Liver (tissue), 3 donors: ENCODE measurements around the gene GRK3.

Source experiments
- RXRA ChIP-seq, 2 donors: IDR thresholded peaks; 2 replicates each; pipeline ENCODE4 v1.6.1; 2017 to 2018; ENCODE audit warnings: antibody characterized with exemption in 2 of 2, mild to moderate bottlenecking in 1 of 2
- YY1 ChIP-seq: IDR thresholded peaks from 2 replicates; pipeline ENCODE4 v1.6.1; 2016; ENCODE audit warnings: antibody characterized with exemption, mild to moderate bottlenecking
- ZBTB33 ChIP-seq: IDR thresholded peaks from 2 replicates; pipeline ENCODE4 v1.6.1; 2016; ENCODE audit warnings: antibody characterized with exemption
- TF ChIP-seq, protein P1 (sequence below): fragments of 150-350 bp; IDR thresholded peaks from 2 replicates; pipeline ENCODE4 v1.5.1; 2017; ENCODE audit warnings: improper control_type of control experiment, low read depth, low read length; ENCODE audit not compliant: missing input control
- donor health status: healthy.
- donor health status: healthy.

- TF ChIP-seq, protein P1, sequence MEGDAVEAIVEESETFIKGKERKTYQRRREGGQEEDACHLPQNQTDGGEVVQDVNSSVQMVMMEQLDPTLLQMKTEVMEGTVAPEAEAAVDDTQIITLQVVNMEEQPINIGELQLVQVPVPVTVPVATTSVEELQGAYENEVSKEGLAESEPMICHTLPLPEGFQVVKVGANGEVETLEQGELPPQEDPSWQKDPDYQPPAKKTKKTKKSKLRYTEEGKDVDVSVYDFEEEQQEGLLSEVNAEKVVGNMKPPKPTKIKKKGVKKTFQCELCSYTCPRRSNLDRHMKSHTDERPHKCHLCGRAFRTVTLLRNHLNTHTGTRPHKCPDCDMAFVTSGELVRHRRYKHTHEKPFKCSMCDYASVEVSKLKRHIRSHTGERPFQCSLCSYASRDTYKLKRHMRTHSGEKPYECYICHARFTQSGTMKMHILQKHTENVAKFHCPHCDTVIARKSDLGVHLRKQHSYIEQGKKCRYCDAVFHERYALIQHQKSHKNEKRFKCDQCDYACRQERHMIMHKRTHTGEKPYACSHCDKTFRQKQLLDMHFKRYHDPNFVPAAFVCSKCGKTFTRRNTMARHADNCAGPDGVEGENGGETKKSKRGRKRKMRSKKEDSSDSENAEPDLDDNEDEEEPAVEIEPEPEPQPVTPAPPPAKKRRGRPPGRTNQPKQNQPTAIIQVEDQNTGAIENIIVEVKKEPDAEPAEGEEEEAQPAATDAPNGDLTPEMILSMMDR: no peak
- TF ChIP-seq RXRA (IDR thresholded peaks at IDR 0.05) (no peak), ZBTB33 (no peak), YY1 (no peak)
Observed at GRCh38 chr22:25566186-25566897, 1.9 kb downstream of the GRK3 start.
